ENCODE measurements around the gene GHDC. TPM values are rescaled to one million over a fixed set of nuclear protein-coding genes. Genes with fewer than 3 reads are reported as not detected.

Gene GHDC
- total RNA-seq, 1 donor from 2014 or later = 7.8 TPM

GRCh38 chr17:42193216-42193968 lies 902 bp downstream of the GHDC start:
- Mint-ChIP-seq H3K27ac (ENCODE audit: unreplicated experiment) (no peak overlapping the region), H3K36me3 (ENCODE audit: low read depth) (no peaks in the 10 kb centered on the region), H3K27me3 (ENCODE audit: low read depth) (no peaks in the 10 kb centered on the region)

GRCh38 chr17:42192189-42193126 lies 1.8 kb downstream of the GHDC start:
- Mint-ChIP-seq H3K27ac (ENCODE audit: unreplicated experiment) (no peak overlapping the region), H3K36me3 (ENCODE audit: low read depth) (no peaks in the 10 kb centered on the region), H3K27me3 (ENCODE audit: low read depth) (no peaks in the 10 kb centered on the region), H3K9me3 (ENCODE audit: low read depth) (no peaks in the 10 kb centered on the region), H3K4me1 (ENCODE audit: low read depth) (peaks cover 9% of the 10 kb centered on the region), H3K4me3 (ENCODE audit: unreplicated experiment) (no peak overlapping the region)
- no peak for TF ChIP-seq CTCF (IDR thresholded peaks at IDR 0.05)
- DNase-seq (ENCODE audit: low spot score) = no peak

More at GRCh38 chr17:42193216-42193968, 902 bp downstream of the GHDC start:
- Mint-ChIP-seq H3K9me3 (ENCODE audit: low read depth) (no peaks in the 10 kb centered on the region), H3K4me3 (ENCODE audit: unreplicated experiment) (peak overlapping the region; percentile 82), H3K4me1 (ENCODE audit: low read depth) (peaks cover 9% of the 10 kb centered on the region)
- no peak for TF ChIP-seq CTCF (IDR thresholded peaks at IDR 0.05)
- no peak for DNase-seq (ENCODE audit: low spot score)

GRCh38 chr17:42191275-42191608 lies 3.1 kb downstream of the GHDC start:
- Mint-ChIP-seq H3K9me3 (ENCODE audit: low read depth) (no peaks in the 10 kb centered on the region), H3K4me3 (ENCODE audit: unreplicated experiment) (no peak overlapping the region), H3K27me3 (ENCODE audit: low read depth) (no peaks in the 10 kb centered on the region), H3K36me3 (ENCODE audit: low read depth) (no peaks in the 10 kb centered on the region), H3K4me1 (ENCODE audit: low read depth) (peaks cover 9% of the 10 kb centered on the region), H3K27ac (ENCODE audit: unreplicated experiment) (no peak overlapping the region)
- no peak for TF ChIP-seq CTCF (IDR thresholded peaks at IDR 0.05)
- no peak for DNase-seq (ENCODE audit: low spot score)

- Mint-ChIP-seq H3K27ac (ENCODE audit: unreplicated experiment) (no peak overlapping the region), H3K9me3 (ENCODE audit: low read depth) (no peaks in the 10 kb centered on the region), H3K36me3 (ENCODE audit: low read depth) (no peaks in the 10 kb centered on the region), H3K4me1 (ENCODE audit: low read depth) (peaks cover 9% of the 10 kb centered on the region), H3K27me3 (ENCODE audit: low read depth) (no peaks in the 10 kb centered on the region), H3K4me3 (ENCODE audit: unreplicated experiment) (no peak overlapping the region)
- DNase-seq (ENCODE audit: low spot score) = no peak
- no peak for TF ChIP-seq CTCF (IDR thresholded peaks at IDR 0.05)
These were observed 3.6 kb downstream of the GHDC start for GRCh38 chr17:42190491-42191274.

- H3K27ac Mint-ChIP-seq (ENCODE audit: unreplicated experiment) = no peak overlapping the region
- no peak for TF ChIP-seq CTCF (IDR thresholded peaks at IDR 0.05)
- H3K9me3 Mint-ChIP-seq (ENCODE audit: low read depth) = no peaks in the 10 kb centered on the region
- DNase-seq (ENCODE audit: low spot score) = no peak
- H3K4me3 Mint-ChIP-seq (ENCODE audit: unreplicated experiment) = no peak overlapping the region
- no peaks in the 10 kb centered on the region for H3K27me3 Mint-ChIP-seq (ENCODE audit: low read depth)
- peaks cover 9% of the 10 kb centered on the region for H3K4me1 Mint-ChIP-seq (ENCODE audit: low read depth)
- H3K36me3 Mint-ChIP-seq (ENCODE audit: low read depth) = no peaks in the 10 kb centered on the region
These were observed 4.7 kb downstream of the GHDC start for GRCh38 chr17:42189651-42189965.
